ENCODE results near the gene TUG1.

TUG1 gene

DNA sequence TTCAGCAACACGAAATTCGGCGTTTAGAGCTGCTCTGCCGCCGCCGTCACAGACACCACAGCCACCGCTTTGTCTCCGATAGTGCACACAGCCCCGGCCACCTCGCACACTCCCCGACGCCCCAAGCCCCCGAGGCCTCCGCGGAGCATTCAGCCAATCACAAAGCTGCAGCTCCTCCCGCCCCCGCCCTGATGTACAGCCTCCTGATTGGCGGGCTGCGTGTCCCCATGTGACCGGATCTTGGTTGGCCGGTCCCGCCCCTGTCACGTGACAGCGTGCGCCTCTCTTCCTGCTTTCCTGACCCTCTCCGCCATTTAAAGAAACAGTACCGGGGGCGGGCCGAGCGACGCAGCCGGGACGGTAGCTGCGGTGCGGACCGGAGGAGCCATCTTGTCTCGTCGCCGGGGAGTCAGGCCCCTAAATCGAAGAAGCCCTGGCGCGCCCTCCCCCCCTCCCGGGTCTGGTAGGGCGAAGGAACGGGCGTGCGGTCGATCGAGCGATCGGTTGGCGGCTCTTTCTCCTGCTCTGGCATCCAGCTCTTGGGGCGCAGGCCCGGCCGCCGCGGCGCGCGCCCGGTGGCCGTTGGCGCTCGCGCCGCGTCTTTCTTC lies at the start of gene TUG1:
Gene TUG1 (plus strand): TSS at position 342 of the 608 bp plus-strand sequence.
- peak within 1 kb of the TSS; percentile 83 for H3K4me3 ChIP-seq (ENCODE audit: low read depth, low read length)
- no peak for TF ChIP-seq CTCF (conservative IDR thresholded peaks at IDR 0.05; ENCODE audit: low read depth, low read length)
- DNase-seq (ENCODE audit: low read depth) = peak; percentile 99

DNA sequence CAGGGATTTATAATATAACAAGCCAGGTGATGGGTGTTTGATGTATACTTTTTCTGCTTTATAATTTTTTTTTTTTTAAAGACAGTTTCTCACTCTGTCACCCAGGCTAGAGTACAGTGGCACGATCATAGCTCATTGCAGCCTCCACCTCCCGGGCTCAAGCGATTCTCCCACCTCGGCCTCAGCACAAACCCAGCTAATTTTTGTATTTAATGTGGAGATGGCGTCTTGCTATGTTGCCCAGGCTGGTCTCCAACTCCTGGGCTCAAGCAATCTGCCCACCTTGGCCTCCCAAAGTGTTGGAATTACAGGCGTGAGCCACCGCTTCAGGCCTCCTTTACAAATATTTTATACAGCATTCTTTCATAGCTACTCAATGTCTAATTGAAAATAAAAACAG lies 49.1 kb upstream of the TUG1 start:
- no peak for TF ChIP-seq CTCF (conservative IDR thresholded peaks at IDR 0.05; ENCODE audit: low read depth, low read length)

DNA sequence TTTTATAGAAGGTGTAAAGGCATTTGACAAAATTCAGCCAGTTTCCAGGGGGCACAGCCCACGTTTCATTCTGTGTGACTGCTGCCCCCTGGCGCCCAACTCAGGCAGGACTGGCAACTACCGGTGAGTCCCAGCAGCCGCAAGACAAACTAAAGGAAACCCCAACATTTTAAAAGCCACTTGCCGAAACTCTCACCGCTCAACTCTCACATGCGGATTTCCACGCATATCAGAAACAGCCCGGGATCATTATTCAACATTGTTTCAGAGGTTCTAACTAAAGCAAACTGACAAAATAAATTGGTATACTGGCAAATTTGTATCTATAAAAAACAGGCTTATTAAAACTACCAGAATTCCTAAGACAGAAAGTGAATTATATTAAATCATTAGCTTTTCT lies 48.7 kb upstream of the TUG1 start:
- peak; percentile 89 for TF ChIP-seq CTCF (conservative IDR thresholded peaks at IDR 0.05; ENCODE audit: low read depth, low read length)
- H3K4me3 ChIP-seq (ENCODE audit: low read depth, low read length) = no peak overlapping the region
- peak; percentile 73 for DNase-seq (ENCODE audit: low read depth)

More for the DNA sequence above, 49.1 kb upstream of the TUG1 start:
- no peak for DNase-seq (ENCODE audit: low read depth)
- H3K4me3 ChIP-seq (ENCODE audit: low read depth, low read length) = no peak overlapping the region

DNA sequence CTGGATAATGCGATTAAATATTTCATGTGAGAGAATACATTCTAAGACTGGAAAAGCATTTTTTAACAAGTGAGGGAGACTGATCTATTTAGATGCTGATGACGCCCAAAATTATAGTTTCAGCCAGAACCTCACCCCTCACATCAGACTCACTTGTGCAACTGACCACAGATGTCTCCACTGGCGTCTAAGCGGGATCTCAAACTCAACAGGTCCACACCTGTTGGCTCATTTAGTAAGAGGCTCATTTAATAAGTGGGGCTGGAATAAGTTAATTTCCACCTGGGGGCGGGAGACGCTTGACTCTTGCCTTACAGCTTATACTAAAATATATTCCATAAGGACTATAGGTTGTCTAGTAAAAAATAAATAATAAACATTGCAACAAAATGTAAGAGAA lies 48.0 kb upstream of the TUG1 start:
- DNase-seq (ENCODE audit: low read depth) = no peak
- no peak for TF ChIP-seq CTCF (conservative IDR thresholded peaks at IDR 0.05; ENCODE audit: low read depth, low read length)
- no peak overlapping the region for H3K4me3 ChIP-seq (ENCODE audit: low read depth, low read length)

DNA sequence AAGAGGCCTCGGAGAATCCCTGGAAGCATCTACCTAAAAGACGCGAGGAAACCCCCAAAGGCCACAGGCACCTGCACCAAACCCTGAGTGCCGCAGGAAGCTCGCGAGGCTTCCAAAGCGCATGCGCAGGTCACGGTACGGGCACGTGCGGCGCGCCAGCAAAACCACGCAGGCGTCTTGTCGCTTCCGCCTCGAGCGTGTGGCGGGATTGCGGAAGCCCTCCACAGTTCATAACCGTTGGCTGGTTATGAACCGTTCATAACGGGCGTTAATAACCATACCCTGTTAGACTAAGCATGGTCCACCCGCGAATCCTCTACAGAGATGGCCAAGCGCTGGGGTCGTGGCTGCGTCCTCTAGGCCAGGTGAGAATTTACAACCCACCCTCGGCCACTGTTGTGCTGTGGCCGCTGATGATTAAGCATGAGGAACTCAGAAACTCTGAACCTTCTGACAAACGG lies 46.9 kb upstream of the TUG1 start:
- no peak for TF ChIP-seq CTCF (conservative IDR thresholded peaks at IDR 0.05; ENCODE audit: low read depth, low read length)
- peak overlapping the region; percentile 43 for H3K4me3 ChIP-seq (ENCODE audit: low read depth, low read length)
- peak; percentile 45 for DNase-seq (ENCODE audit: low read depth)

- no peak overlapping the region for H3K4me3 ChIP-seq (ENCODE audit: low read depth, low read length)
- TF ChIP-seq CTCF (conservative IDR thresholded peaks at IDR 0.05; ENCODE audit: low read depth, low read length) = no peak
- DNase-seq (ENCODE audit: low read depth) = no peak
Measured at GRCh38 chr22:30923168-30923900, 45.7 kb upstream of the TUG1 start.

DNA sequence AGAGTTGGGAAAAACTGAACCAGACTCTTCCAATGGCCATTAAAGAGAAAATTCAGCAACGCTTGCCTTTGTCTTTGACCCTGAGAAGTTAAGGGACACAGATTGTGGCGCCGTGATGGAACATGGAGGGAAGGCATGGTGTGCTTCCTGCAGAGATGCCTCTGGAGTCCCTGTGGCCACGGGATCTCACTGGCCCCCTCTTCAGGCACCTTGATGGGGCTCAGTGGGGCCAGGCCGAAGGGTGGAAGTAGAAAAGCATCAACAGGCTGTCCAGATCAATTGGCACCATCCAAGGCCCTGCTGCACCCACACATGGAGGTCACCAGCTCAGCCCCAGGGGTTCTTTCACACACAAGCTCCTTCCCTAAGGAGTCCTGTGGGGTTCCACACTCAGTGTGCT lies 43.4 kb upstream of the TUG1 start:
- no peak for DNase-seq (ENCODE audit: low read depth)
- H3K4me3 ChIP-seq (ENCODE audit: low read depth, low read length) = no peak overlapping the region
- no peak for TF ChIP-seq CTCF (conservative IDR thresholded peaks at IDR 0.05; ENCODE audit: low read depth, low read length)

All from choroid plexus epithelial cell (primary cell).